HCT116 (cell line): ENCODE results near the gene ELF1. TPM values are rescaled to one million over a fixed set of nuclear protein-coding genes. Genes with fewer than 3 reads are reported as not detected.

ENCODE experiments used
- ATAC-seq: fragments of 200-7000 bp; cut with Tn5 transposase; 2 replicates; pipeline ENCODE4 v1.9.1; 2020; ENCODE audit warnings: mild to moderate bottlenecking, moderate library complexity
- BruUV-seq: library from RNA; stranded (reverse); fragments of 400-500 nt; replicated peaks from 2 replicates; lab custom pipeline; 2021; lab: Mats Ljungman, UMichigan
- CTCF ChIA-PET: fragments of 300-600 bp; sonication (Branson Sonifier 250); formaldehyde crosslinking; loops from one replicate; lab custom pipeline; 2021; ENCODE audit warnings: antibody characterized with exemption; lab: Charles Lee
- POLR2A ChIA-PET: fragments of 300-600, 350-600 bp; sonication (Branson Sonifier 250); formaldehyde crosslinking; loops from one replicate; lab custom pipeline; 2021; ENCODE audit warnings: antibody characterized with exemption; lab: Charles Lee
- RAD21 ChIA-PET, 2 experiments: fragments of 300-600 bp; sonication (Branson Sonifier 250); formaldehyde crosslinking; loops; one replicate each; lab custom pipeline; 2023; ENCODE audit warnings: low total read pairs in 2 of 2; ENCODE audit not compliant: uncharacterized antibody in 2 of 2, unreplicated experiment in 2 of 2, low non-redundant PET in 1 of 2; lab: Charles Lee
- DNase-seq: peaks from one replicate; pipeline ENCODE4 v3.0.0-alpha.2; 2010; ENCODE audit warnings: low read depth, low spot score
- H2AFZ ChIP-seq: fragments of 200-600 bp; shearing (Covaris generic), sonication (generic); 2 replicates; pipeline ENCODE4 v1.6.1; 2017; ENCODE audit warnings: low read depth, mixed run types, mixed read lengths, antibody characterized with exemption, low read length; ENCODE audit not compliant: poor library complexity, severe bottlenecking
- H3K27ac ChIP-seq: 2 replicates; pipeline ENCODE4 v1.5.1; 2012; ENCODE audit warnings: low read depth, low read length
- H3K27me3 ChIP-seq: fragments of 200-600 bp; sonication (generic); 2 replicates; pipeline ENCODE4 v1.6.1; 2016; ENCODE audit warnings: mixed run types, low read length, mixed read lengths; ENCODE audit not compliant: insufficient read depth
- H3K36me3 ChIP-seq, 2 experiments: fragments of 200-500 bp in 1 of 2; fragments of 200-600 bp in 1 of 2; sonication (Bioruptor generic) in 1 of 2; sonication (generic) in 1 of 2; 2 replicates each; pipeline versions ENCODE4 v1.5.1 to v1.6.1; 2014 to 2016; ENCODE audit warnings: low read length in 2 of 2, inconsistent platforms in 1 of 2, mixed read lengths in 1 of 2, mixed run types in 1 of 2; ENCODE audit not compliant: insufficient read depth in 2 of 2, control insufficient read depth in 1 of 2
- H3K4me1 ChIP-seq, 2 experiments: fragments of 200-600 bp in 1 of 2; sonication (generic) in 1 of 2; 2 replicates each; pipeline versions ENCODE4 v1.5.1 to v1.6.1; 2012 to 2017; ENCODE audit warnings: low read length in 2 of 2, inconsistent platforms in 1 of 2, mild to moderate bottlenecking in 1 of 2, mixed read lengths in 1 of 2, mixed run types in 1 of 2, moderate library complexity in 1 of 2; ENCODE audit not compliant: insufficient read depth in 2 of 2, control insufficient read depth in 1 of 2
- H3K4me2 ChIP-seq: fragments of 200-600 bp; sonication (generic); 2 replicates; pipeline ENCODE4 v1.6.1; 2017; ENCODE audit warnings: mixed run types, low read length, mixed read lengths
- H3K4me3 ChIP-seq, 2 experiments: fragments of 200-600 bp in 1 of 2; sonication (generic) in 1 of 2; replicated peaks in 1 of 2; 2 replicates each; pipeline ENCODE4 v1.5.1; 2011 to 2016; ENCODE audit warnings: low read length in 2 of 2, control low read depth in 1 of 2, low read depth in 1 of 2, mild to moderate bottlenecking in 1 of 2, mixed read lengths in 1 of 2, mixed run types in 1 of 2
- H3K79me2 ChIP-seq: fragments of 200-600 bp; sonication (generic); 2 replicates; pipeline ENCODE4 v1.6.1; 2017; ENCODE audit warnings: mild to moderate bottlenecking, mixed run types, low read length, moderate library complexity, mixed read lengths; ENCODE audit not compliant: insufficient read depth
- H3K9ac ChIP-seq: fragments of 200-600 bp; sonication (generic); 2 replicates; pipeline ENCODE4 v1.6.1; 2016; ENCODE audit warnings: low read length, mixed read lengths
- H3K9me2 ChIP-seq: fragments of 200-600 bp; sonication (generic), shearing (Covaris generic); 2 replicates; pipeline ENCODE4 v1.6.1; 2017; ENCODE audit warnings: mixed run types, mild to moderate bottlenecking, moderate library complexity; ENCODE audit not compliant: insufficient read depth
- H3K9me3 ChIP-seq, 2 experiments: fragments of 200-500 bp in 1 of 2; fragments of 200-600 bp in 1 of 2; sonication (Bioruptor generic) in 1 of 2; sonication (generic) in 1 of 2; 2 replicates each; pipeline ENCODE4 v1.6.1; 2014 to 2017; ENCODE audit warnings: low read length in 2 of 2, mixed read lengths in 2 of 2, inconsistent platforms in 1 of 2, low read depth in 1 of 2, mild to moderate bottlenecking in 1 of 2, mixed run types in 1 of 2, moderate library complexity in 1 of 2; ENCODE audit not compliant: control insufficient read depth in 1 of 2, insufficient read depth in 1 of 2
- H4K20me1 ChIP-seq: fragments of 200-600 bp; sonication (generic), shearing (Covaris generic); 2 replicates; pipeline ENCODE4 v1.6.1; 2017; ENCODE audit warnings: mixed run types, mild to moderate bottlenecking, moderate library complexity; ENCODE audit not compliant: insufficient read depth
- CBX3 ChIP-seq: IDR thresholded peaks from 2 replicates; pipeline ENCODE4 v1.6.1; 2012; ENCODE audit warnings: low read depth
- EGR1 ChIP-seq: IDR thresholded peaks from 2 replicates; pipeline ENCODE4 v1.6.1; 2012; ENCODE audit warnings: low read depth
- ELF1 ChIP-seq: IDR thresholded peaks from 2 replicates; pipeline ENCODE4 v1.6.1; 2012; ENCODE audit warnings: low read depth, borderline replicate concordance
- EZH2 ChIP-seq: fragments of 200-600 bp; sonication (generic); IDR thresholded peaks from 2 replicates; pipeline ENCODE4 v1.6.1; 2017; ENCODE audit warnings: antibody characterized with exemption, mixed run types
- EZH2phosphoT487 ChIP-seq: fragments of 200-600 bp; IDR thresholded peaks from 2 replicates; pipeline ENCODE4 v1.6.1; 2018; ENCODE audit warnings: antibody characterized with exemption, borderline replicate concordance
- FOSL1 ChIP-seq: IDR thresholded peaks from 2 replicates; pipeline ENCODE4 v1.6.1; 2012; ENCODE audit warnings: low read depth
- JUND ChIP-seq: IDR thresholded peaks from 2 replicates; pipeline ENCODE4 v1.6.1; 2012
- POLR2AphosphoS5 ChIP-seq: IDR thresholded peaks from 2 replicates; pipeline ENCODE4 v1.6.1; 2011; ENCODE audit warnings: mild to moderate bottlenecking, low read depth, low read length, moderate library complexity
- RAD21 ChIP-seq: IDR thresholded peaks from 2 replicates; pipeline ENCODE4 v1.6.1; 2012; ENCODE audit warnings: low read depth, mild to moderate bottlenecking
- SIN3A ChIP-seq: IDR thresholded peaks from 2 replicates; pipeline ENCODE4 v1.6.1; 2012; ENCODE audit warnings: low read depth
- SRF ChIP-seq: IDR thresholded peaks from 2 replicates; pipeline ENCODE4 v1.6.1; 2012; ENCODE audit warnings: low read depth
- TCF7L2 ChIP-seq: IDR thresholded peaks from 2 replicates; pipeline ENCODE4 v1.7.0; 2011; ENCODE audit warnings: borderline replicate concordance, inconsistent platforms; ENCODE audit not compliant: insufficient read depth, insufficient read length; ENCODE audit errors: extremely low read depth
- ZFX ChIP-seq: fragments of 450-650 bp; IDR thresholded peaks from 2 replicates; pipeline ENCODE4 v1.6.1; 2017
- ZNF274 ChIP-seq: fragments of 200-500 bp; sonication (Bioruptor generic); IDR thresholded peaks from 2 replicates; pipeline ENCODE4 v1.6.1; 2014; ENCODE audit warnings: mild to moderate bottlenecking, low read depth, low read length, inconsistent platforms
- intact Hi-C: fragments of 100-400 bp; cut with micrococcal nuclease; formaldehyde crosslinking; loops from 2 replicates; pipeline ENCODE4 v1.10.0; 2022
- total RNA-seq: library from RNA; stranded (reverse); gene quantifications from one replicate; pipeline ENCODE4 v1.2.1, GENCODE V29; 2021; ENCODE audit not compliant: unreplicated experiment
- TF ChIP-seq, protein P1 (sequence below): IDR thresholded peaks from 2 replicates; pipeline ENCODE4 v1.6.1; 2011; ENCODE audit warnings: mild to moderate bottlenecking, low read length, moderate library complexity; ENCODE audit not compliant: insufficient replicate concordance; ENCODE audit errors: extremely low read depth
- TF ChIP-seq, protein P2 (sequence below): IDR thresholded peaks from 2 replicates; pipeline ENCODE4 v1.6.1; 2012

The ELF1 gene
- total RNA-seq, 1 experiment from 2014 or later = 30.0 TPM

DNA sequence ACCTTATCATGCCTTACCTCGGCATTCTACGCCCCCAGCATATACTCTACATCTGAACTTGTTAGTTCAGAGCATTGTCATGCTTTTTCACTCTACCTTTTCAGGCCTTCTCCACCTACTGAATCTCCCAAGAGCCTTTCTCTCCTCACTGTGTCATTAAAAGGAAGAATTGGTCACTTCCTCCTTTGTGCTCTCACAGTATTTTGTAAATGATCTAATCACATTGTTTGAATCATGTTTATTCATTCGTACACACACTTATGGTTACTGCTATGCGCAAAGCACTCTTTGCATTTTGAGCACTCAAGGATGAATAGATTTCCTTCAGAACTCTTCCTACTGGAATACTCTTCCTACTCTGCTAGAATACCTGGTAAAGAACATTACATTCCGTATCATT, 15.8 kb upstream of the ELF1 start:
- Histone ChIP-seq H3K79me2 (peaks cover 6% of the 10 kb centered on the region; the same call in 1 of the 2 replicates), H2AFZ (no peak overlapping the region), H3K9me2 (no peaks in the 10 kb centered on the region), H3K4me2 (no peak overlapping the region), H3K27me3 (no peaks in the 10 kb centered on the region), H3K9ac (no peak overlapping the region), H3K36me3 (no peaks in the 10 kb centered on the region), H3K9me3 (no peaks in the 10 kb centered on the region), H3K27ac (no peak overlapping the region), H4K20me1 (no peaks in the 10 kb centered on the region), H3K4me3 (no peak overlapping the region), H3K4me1 (no peaks in the 10 kb centered on the region)
- CTCF ChIA-PET = no interaction called here
- no TSS peak for BruUV-seq
- no peak for TF ChIP-seq SIN3A
- TF ChIP-seq ZFX = no peak
- TF ChIP-seq ZNF274 = no peak
- no peak for TF ChIP-seq RAD21
- no peak for TF ChIP-seq FOSL1
- no peak for TF ChIP-seq EZH2phosphoT487
- no peak for TF ChIP-seq JUND
- no peak for TF ChIP-seq ELF1
- intact Hi-C loops = no loop called here
- POLR2A ChIA-PET = no interaction called here
- no peak for ATAC-seq
- RAD21 ChIA-PET = no interaction called here
- no peak for DNase-seq

DNA sequence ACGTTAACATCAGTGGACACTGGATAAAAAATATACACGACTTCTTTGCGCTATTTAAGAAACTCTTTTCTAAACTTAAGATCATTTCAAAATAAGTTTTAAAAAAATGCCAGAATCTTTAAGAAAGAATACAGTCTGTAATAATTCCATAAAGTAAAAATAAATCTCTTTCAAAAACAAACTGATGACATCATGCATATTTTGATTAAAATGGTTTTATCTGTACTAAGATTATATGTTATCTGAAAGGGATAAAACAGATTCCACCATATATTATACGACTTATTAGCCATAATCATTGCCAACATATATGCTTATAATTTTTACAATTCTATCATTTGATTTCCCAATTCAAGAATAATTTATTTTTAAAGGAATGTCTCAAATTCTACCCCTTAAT, 15.3 kb upstream of the ELF1 start:
- intact Hi-C loops = no loop called here
- Histone ChIP-seq H3K36me3 (no peaks in the 10 kb centered on the region), H3K9me3 (no peaks in the 10 kb centered on the region), H3K27me3 (no peaks in the 10 kb centered on the region), H3K4me1 (no peaks in the 10 kb centered on the region), H4K20me1 (no peaks in the 10 kb centered on the region), H3K27ac (no peak overlapping the region), H3K9ac (no peak overlapping the region), H3K4me3 (no peak overlapping the region), H3K4me2 (no peak overlapping the region), H3K79me2 (peaks cover 6% of the 10 kb centered on the region; the same call in 1 of the 2 replicates), H3K9me2 (no peaks in the 10 kb centered on the region), H2AFZ (no peak overlapping the region)
- POLR2A ChIA-PET = no interaction called here
- CTCF ChIA-PET = no interaction called here
- no peak for ATAC-seq
- RAD21 ChIA-PET = no interaction called here
- no peak for DNase-seq
- BruUV-seq = no TSS peak
- TF ChIP-seq RAD21 (no peak), EGR1 (no peak), JUND (no peak), POLR2AphosphoS5 (no peak), TCF7L2 (no peak), ELF1 (no peak), ZFX (no peak), FOSL1 (no peak), EZH2 (no peak), SRF (no peak), CBX3 (no peak), EZH2phosphoT487 (no peak), SIN3A (no peak)
- TF ChIP-seq, protein P1, sequence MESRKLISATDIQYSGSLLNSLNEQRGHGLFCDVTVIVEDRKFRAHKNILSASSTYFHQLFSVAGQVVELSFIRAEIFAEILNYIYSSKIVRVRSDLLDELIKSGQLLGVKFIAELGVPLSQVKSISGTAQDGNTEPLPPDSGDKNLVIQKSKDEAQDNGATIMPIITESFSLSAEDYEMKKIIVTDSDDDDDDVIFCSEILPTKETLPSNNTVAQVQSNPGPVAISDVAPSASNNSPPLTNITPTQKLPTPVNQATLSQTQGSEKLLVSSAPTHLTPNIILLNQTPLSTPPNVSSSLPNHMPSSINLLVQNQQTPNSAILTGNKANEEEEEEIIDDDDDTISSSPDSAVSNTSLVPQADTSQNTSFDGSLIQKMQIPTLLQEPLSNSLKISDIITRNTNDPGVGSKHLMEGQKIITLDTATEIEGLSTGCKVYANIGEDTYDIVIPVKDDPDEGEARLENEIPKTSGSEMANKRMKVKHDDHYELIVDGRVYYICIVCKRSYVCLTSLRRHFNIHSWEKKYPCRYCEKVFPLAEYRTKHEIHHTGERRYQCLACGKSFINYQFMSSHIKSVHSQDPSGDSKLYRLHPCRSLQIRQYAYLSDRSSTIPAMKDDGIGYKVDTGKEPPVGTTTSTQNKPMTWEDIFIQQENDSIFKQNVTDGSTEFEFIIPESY = no peak
- TF ChIP-seq, protein P2, sequence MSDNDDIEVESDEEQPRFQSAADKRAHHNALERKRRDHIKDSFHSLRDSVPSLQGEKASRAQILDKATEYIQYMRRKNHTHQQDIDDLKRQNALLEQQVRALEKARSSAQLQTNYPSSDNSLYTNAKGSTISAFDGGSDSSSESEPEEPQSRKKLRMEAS = no peak
